Gastrocnemius medialis (tissue), 4 donors: ENCODE results near the gene GNAO1. TPM values are rescaled to one million over a fixed set of nuclear protein-coding genes. Genes with fewer than 3 reads are reported as not detected.

ENCODE experiments used
- ATAC-seq, 2 donors: fragments of 150-250 bp; one replicate each; pipeline ENCODE4 v1.9.1; 2016
- DNase-seq, 2 donors: peaks; one replicate each; pipeline ENCODE4 v3.0.0-alpha.2; 2019
- H3K27ac ChIP-seq, 4 donors: fragments of 200-600 bp; sonication (generic); 1 replicate in 1 of 4; 2 replicates in 3 of 4; pipeline ENCODE4 v1.5.1; 2016 to 2018; ENCODE audit warnings: mild to moderate bottlenecking in 2 of 4, moderate library complexity in 1 of 4
- H3K27me3 ChIP-seq, 3 donors: fragments of 200-600 bp; sonication (generic) in 2 of 3; 1 replicate in 1 of 3; 2 replicates in 2 of 3; pipeline versions ENCODE4 v1.5.1 to v1.6.0; 2016 to 2019; ENCODE audit warnings: mild to moderate bottlenecking in 1 of 3, moderate library complexity in 1 of 3
- H3K36me3 ChIP-seq, 2 donors: fragments of 200-600 bp; sonication (generic) in 1 of 2; one replicate each; pipeline ENCODE4 v1.5.1; 2017 to 2018
- H3K4me1 ChIP-seq, 2 donors: fragments of 200-600 bp; sonication (generic) in 1 of 2; one replicate each; pipeline ENCODE4 v1.5.1; 2016 to 2017; ENCODE audit warnings: mild to moderate bottlenecking in 2 of 2
- H3K4me3 ChIP-seq, 4 donors: fragments of 200-600 bp; sonication (generic) in 3 of 4; 1 replicate in 1 of 4; 2 replicates in 3 of 4; pipeline ENCODE4 v1.5.1; 2016 to 2019; ENCODE audit warnings: mild to moderate bottlenecking in 2 of 4
- H3K9me3 ChIP-seq, 3 donors: fragments of 200-600 bp; sonication (generic) in 2 of 3; 1 replicate in 1 of 3; 2 replicates in 2 of 3; pipeline ENCODE4 v1.5.1; 2016 to 2019
- CTCF ChIP-seq, 5 experiments: fragments of 450-650 bp in 3 of 5; fragments of 200-600 bp in 2 of 5; sonication (generic) in 2 of 5; IDR thresholded peaks in 4 of 5; conservative IDR thresholded peaks in 1 of 5; 1 replicate in 4 of 5; 2 replicates in 1 of 5; pipeline ENCODE4 v1.5.1; 2016 to 2019; ENCODE audit warnings: antibody characterized with exemption in 5 of 5, mild to moderate bottlenecking in 3 of 5, moderate library complexity in 3 of 5
- POLR2A ChIP-seq, 2 donors: fragments of 450-650 bp; IDR thresholded peaks; one replicate each; pipeline ENCODE4 v1.6.1; 2017; ENCODE audit warnings: antibody characterized with exemption in 2 of 2, mild to moderate bottlenecking in 2 of 2, moderate library complexity in 2 of 2
- in situ Hi-C, 4 donors: fragments of 200-750 bp; cut with MboI; loops; one replicate each; pipeline versions ENCODE4 v1.15.0 to v1.8.0; 2017; ENCODE audit warnings: low sequenced_read_pairs in 4 of 4
- intact Hi-C: fragments of 100-400 bp; cut with DNase I; formaldehyde crosslinking; loops from one replicate; pipeline ENCODE4 v1.15.1; 2023; ENCODE audit warnings: low total_unique reads
- total RNA-seq, 4 donors: library from RNA; depleted of rRNA; stranded (reverse); fragments of >200 nt; gene quantifications; one replicate each; pipeline versions ENCODE4 v1.1.0 to v1.2.3, GENCODE V29; 2016

GNAO1 gene
- total RNA-seq, 4 donors from 2014 or later = 0.25 to 2.0 (median 0.79) TPM

GRCh38 chr16:56295739-56296527 is 104.6 kb downstream of the GNAO1 start:
- Histone ChIP-seq H3K36me3 (no peaks in the 10 kb centered on the region), H3K27ac (no peak overlapping the region), H3K27me3 (no peaks in the 10 kb centered on the region), H3K9me3 (no peaks in the 10 kb centered on the region), H3K4me3 (no peak overlapping the region), H3K4me1 (peaks cover 11 to 16% of the 10 kb centered on the region in 2 donors)
- in situ Hi-C loops (no loop called here), intact Hi-C loops (no loop called here)
- ATAC-seq = peak in 1 of 2 donors; percentile 44
- DNase-seq = no peak
- TF ChIP-seq POLR2A (IDR thresholded peaks at IDR 0.05) = no peak

- intact Hi-C loops (no loop called here), in situ Hi-C loops (no loop called here)
Observed at GRCh38 chr16:56297684-56298083, 106.4 kb downstream of the GNAO1 start.

DNA sequence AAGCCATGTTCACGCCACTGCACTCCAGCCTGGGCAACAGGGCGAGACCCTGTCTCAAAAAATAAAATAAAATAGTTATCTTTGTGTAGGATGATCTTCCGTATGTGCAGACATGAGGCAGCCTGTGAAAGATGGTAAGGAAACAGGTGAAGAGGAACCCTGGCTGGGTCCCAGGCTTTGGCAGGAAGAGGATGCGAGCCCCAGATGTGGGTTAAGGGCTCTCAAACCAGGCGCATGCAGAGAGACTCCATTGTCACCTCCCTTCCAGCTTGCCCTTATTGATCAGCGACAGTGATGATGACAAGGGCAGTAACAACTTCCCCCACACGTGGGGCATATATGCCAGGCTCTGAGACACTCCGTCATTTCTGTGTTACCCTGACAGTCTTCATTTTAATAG is 106.8 kb downstream of the GNAO1 start:
- H3K4me3 ChIP-seq = no peak overlapping the region
- ATAC-seq (no peak), DNase-seq (no peak)
- in situ Hi-C loops = no loop called here
- TF ChIP-seq CTCF (IDR thresholded peaks at IDR 0.05 in 4 of 5, conservative IDR thresholded peaks at IDR 0.05 in 1 of 5) (no peak), POLR2A (IDR thresholded peaks at IDR 0.05) (no peak)
- H3K4me1 ChIP-seq = peaks cover 11 to 16% of the 10 kb centered on the region in 2 donors
- H3K36me3 ChIP-seq = no peaks in the 10 kb centered on the region
- H3K27me3 ChIP-seq = no peaks in the 10 kb centered on the region
- no peak overlapping the region for H3K27ac ChIP-seq
- H3K9me3 ChIP-seq = no peaks in the 10 kb centered on the region
- intact Hi-C loops = no loop called here

More at GRCh38 chr16:56297684-56298083, 106.4 kb downstream of the GNAO1 start:
- DNase-seq = no peak
- no peak overlapping the region for H3K4me3 ChIP-seq
- H3K9me3 ChIP-seq = no peaks in the 10 kb centered on the region
- no peak for TF ChIP-seq CTCF (IDR thresholded peaks at IDR 0.05 in 4 of 5, conservative IDR thresholded peaks at IDR 0.05 in 1 of 5)
- TF ChIP-seq POLR2A (IDR thresholded peaks at IDR 0.05) = no peak
- H3K27ac ChIP-seq = no peak overlapping the region
- no peaks in the 10 kb centered on the region for H3K36me3 ChIP-seq
- peaks cover 11 to 16% of the 10 kb centered on the region in 2 donors for H3K4me1 ChIP-seq
- H3K27me3 ChIP-seq = no peaks in the 10 kb centered on the region
- ATAC-seq = no peak

- Histone ChIP-seq H3K4me3 (no peak overlapping the region), H3K4me1 (peaks cover 11 to 16% of the 10 kb centered on the region in 2 donors), H3K9me3 (no peaks in the 10 kb centered on the region), H3K36me3 (no peaks in the 10 kb centered on the region), H3K27ac (no peak overlapping the region), H3K27me3 (no peaks in the 10 kb centered on the region)
- TF ChIP-seq CTCF (IDR thresholded peaks at IDR 0.05 in 4 of 5, conservative IDR thresholded peaks at IDR 0.05 in 1 of 5) (no peak), POLR2A (IDR thresholded peaks at IDR 0.05) (no peak)
- DNase-seq (no peak), ATAC-seq (no peak)
- in situ Hi-C loops = no loop called here
- intact Hi-C loops = no loop called here
Observed at GRCh38 chr16:56298948-56299596, 107.8 kb downstream of the GNAO1 start.

DNA sequence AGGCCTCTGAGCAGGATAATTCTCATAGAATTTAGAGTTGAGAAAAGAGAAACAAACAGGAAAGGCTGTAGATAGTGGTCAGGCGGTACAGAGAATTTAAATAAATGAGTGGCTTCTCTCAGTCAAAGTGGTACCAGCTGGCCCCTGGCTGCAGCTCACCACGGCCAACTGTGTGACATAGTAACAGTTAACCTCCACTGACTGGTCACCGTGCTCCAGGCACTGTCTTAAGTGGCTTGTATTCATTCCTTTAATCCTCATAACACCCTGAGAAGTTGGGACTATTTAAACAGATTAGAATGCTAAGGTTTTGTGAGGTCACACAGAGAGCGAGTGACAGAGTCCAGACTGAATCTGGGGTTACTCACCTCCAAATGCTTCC is 108.9 kb downstream of the GNAO1 start:
- TF ChIP-seq CTCF (IDR thresholded peaks at IDR 0.05 in 4 of 5, conservative IDR thresholded peaks at IDR 0.05 in 1 of 5) = no peak
- no peak for TF ChIP-seq POLR2A (IDR thresholded peaks at IDR 0.05)
- intact Hi-C loops (no loop called here), in situ Hi-C loops (loop anchor here in 1 of 4 donors (25.0 kb wide), 1 partner anchor 588 kb away; no protein-coding TSS in a partner anchor)
- Histone ChIP-seq H3K4me1 (peaks cover 10 to 12% of the 10 kb centered on the region in 2 donors), H3K36me3 (no peaks in the 10 kb centered on the region), H3K4me3 (no peak overlapping the region), H3K27ac (no peak overlapping the region), H3K27me3 (no peaks in the 10 kb centered on the region), H3K9me3 (no peaks in the 10 kb centered on the region)
- DNase-seq (no peak), ATAC-seq (no peak)
